HG03196 (cell line): Measurements from ENCODE around the gene ZNF474.

Experiments used
- ATAC-seq: cut with Tn5 transposase; IDR thresholded peaks from one replicate; pipeline ENCODE4 v1.9.1; 2021; ENCODE audit not compliant: unreplicated experiment

Gene ZNF474

DNA sequence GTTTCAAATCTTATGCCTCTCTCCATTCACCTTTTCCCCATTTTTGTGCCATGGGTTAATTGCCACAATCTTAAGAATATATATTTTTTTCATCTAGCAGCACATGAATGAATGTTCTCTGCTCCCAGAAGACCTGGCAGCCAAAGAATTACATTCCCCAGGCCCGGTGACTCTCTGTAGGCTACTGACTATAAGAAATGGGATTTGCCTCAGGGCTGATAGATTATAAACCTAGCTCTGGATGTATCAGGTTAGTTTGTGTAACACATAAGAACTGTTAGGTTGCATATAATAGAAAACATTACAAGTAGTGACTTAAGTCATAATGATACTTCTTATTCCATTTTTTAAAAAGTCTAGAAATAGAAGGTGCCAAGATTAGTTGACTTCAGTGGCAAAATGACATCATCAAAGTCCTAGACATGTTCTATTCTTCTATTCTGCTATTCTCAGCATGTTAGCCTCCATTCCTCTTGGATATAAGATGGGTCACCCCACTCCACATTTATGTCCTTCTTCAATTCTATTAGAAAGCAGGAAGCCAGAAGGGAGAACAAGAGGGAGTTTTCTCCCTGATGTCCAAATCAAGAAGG is 10.9 kb upstream of the ZNF474 start:
- no peak for ATAC-seq

- no peak for ATAC-seq
Observed at GRCh38 chr5:122119205-122119604, 10.1 kb upstream of the ZNF474 start.

- ATAC-seq = no peak
Observed at GRCh38 chr5:122120493-122120892, 8.9 kb upstream of the ZNF474 start.

DNA sequence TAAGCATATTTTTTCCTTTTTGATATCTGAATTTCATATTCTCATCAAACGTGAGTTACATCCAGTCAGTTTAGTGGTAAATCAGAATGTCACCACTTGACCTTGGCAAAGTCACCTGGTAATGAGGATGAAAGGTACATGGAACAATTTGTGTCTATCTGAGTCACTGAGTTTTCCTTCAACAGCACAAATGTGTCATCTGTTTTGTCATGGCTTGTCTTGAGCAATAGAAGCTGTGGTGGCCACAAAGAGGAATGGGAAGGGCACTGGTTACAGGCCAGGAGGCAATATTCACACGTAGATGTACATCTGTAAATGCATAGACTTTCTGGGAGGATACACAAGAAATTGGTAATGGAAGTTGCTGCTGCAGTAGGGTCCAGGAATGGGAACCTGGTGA is 8.4 kb upstream of the ZNF474 start:
- ATAC-seq = no peak

DNA sequence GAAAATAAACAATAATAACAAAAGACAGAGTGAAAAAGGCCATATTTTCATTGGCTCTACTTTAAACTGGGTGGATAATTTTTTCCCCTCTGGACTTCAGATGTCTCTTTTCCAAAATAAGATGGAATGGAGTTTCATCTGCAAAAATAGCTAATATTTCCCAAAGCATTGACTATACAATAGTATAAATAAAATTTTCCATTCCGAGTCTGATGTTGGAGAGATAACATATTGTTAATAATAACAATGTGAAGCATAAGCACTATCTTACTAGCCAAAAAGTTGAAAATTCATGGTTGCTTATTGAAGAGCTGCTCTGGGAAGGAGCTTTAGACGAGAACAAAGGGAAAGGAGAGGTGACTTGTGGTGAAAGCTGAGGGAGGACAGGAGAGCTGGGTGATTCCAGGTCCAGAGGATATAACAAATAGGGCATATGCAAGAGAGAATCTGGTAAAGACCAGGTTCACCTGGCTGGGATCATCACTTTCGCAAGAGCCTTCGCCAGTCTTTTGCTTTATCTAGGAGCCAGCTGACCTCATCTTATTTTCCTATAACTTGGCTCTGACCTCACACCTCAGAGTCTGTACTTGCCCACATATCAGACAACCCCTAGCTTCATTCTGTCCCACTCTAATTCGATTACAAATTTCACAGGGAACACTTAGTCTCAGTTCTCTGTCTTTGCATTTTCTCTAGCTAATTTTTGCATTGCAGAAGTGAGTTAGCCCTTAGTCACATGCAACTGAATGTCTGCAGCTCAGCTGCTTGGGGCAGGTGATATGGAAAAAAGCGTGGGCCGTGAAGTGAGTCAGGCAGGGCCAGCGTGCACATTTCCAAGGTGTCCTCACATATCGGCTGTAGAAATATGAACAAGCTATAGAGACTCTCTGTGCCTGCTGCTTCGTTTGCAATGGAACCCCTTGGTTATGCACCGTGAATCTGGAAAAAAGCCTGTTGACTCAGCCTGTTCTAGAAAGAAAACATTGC is 7.6 kb upstream of the ZNF474 start:
- no peak for ATAC-seq

- no peak for ATAC-seq
Observed at GRCh38 chr5:122124766-122125165, 4.6 kb upstream of the ZNF474 start.

GRCh38 chr5:122126177-122126755 is 3.1 kb upstream of the ZNF474 start:
- ATAC-seq = no peak

- no peak for ATAC-seq
Observed at GRCh38 chr5:122126756-122127321, 2.5 kb upstream of the ZNF474 start.

- ATAC-seq = no peak
Observed at GRCh38 chr5:122130152-122130551, 806 bp downstream of the ZNF474 start.

DNA sequence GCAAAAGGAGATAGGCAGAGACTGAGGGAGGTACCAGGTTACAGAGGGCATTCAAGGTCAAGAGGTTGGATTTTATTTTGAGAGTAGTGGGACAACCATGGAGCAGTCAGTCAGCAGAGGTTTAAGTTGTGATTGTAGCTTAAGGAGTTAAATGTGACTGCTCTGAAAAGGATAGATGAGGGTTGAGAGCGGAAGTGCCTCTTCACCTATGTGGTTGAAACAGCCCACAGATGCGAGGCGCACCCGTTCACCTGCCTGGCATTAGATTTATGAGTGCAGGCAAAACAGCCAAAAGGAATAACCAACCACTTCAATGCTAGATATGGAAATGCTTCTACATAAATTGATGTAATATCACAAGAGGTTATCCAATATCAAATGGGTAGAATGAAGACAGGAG is 8.4 kb downstream of the ZNF474 start:
- no peak for ATAC-seq

GRCh38 chr5:122138356-122138755 is 9.0 kb downstream of the ZNF474 start:
- no peak for ATAC-seq

DNA sequence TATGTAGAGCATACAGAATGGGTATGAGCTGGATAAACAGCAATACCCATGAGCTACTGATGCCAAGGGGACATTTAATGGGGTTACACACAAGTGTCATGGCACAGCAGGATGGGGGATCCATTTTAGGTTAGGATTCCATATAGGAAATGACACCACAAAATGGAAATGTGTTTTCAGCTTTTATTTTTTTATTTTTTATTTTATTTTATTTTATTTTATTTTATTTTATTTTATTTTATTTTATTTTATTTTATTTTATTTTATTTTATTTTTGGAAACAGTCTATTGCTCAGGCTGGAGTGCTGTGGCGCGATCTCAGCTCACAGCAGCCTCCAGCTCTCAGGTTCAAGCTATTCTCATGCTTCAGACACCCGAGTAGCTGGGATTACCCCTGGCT is 11.6 kb downstream of the ZNF474 start:
- no peak for ATAC-seq

- ATAC-seq = no peak
Observed at GRCh38 chr5:122141751-122142150, 12.4 kb downstream of the ZNF474 start.

GRCh38 chr5:122142480-122143164 is 13.3 kb downstream of the ZNF474 start:
- no peak for ATAC-seq

DNA sequence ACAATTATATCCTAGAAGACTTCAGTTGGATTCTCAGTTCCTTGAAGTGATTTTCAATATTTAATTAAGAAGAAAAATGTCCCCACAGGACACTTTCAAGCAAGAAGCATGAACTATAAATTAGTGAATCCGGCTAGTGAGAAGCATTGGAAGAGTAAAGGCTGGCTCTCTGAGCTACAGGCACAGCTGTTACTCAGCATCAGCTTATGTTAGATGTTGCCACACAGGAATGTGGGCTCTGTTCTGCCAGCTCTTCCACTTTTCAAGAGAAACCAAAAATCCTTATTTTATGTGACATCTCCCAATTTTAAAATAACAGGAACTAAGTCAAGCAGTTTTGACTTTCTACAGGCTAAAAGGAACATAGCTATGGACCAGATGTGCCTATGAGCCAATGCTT is 14.9 kb downstream of the ZNF474 start:
- ATAC-seq = no peak

DNA sequence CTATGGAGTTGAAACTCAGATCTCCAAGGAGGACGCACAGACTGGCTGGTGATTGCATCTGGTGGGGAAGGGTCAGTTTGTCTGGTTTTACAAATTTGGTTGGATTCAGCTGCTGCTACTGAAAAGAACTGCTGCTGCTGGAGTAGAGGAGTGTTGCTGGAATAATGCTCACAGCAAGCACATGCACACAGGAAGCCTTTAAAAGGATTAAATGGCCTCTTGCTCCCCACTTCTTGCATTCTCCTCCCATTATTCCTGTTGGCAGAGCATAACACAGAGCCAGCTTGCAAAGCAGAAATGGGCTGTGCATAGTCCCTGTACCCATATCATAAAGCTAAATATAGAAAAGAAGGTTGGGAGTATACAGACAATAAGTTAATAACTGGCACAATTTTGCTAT is 16.6 kb downstream of the ZNF474 start:
- no peak for ATAC-seq

DNA sequence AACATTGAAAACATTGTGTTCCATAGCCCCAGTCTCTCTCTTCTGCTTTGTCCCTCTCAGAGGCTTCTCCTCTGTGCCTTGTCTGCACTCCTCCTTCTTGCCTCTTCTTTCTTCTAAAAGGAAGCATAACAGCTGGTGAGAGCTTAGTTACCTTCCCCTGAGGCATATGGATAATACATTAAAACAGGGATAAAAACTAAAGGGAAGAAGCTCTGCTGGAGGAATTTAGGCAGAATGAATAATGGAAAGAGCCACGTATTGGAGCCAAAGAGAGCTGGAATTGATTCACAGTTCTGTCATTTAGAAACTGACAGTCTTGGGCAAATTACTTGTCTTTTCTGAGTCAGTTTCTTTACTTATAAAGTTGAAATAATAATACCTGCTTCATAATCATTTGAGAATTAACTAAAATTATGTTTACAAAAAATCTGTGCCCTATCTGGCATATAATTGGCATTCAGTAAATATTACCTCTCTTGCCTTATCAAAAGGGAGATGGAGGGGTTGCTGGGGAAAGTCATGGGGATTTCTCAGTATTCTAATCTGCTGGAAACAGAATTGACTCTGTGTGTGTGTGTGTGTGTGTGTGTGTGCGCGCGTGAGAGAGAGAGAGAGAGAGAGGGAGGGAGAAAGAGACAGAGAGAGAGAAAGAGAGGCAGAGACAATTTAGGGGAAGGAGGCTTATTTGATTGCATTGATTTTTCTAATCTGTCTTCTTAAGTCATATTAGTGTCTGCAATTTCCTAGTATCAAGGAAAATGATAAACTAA is 20.2 kb downstream of the ZNF474 start:
- ATAC-seq = no peak

DNA sequence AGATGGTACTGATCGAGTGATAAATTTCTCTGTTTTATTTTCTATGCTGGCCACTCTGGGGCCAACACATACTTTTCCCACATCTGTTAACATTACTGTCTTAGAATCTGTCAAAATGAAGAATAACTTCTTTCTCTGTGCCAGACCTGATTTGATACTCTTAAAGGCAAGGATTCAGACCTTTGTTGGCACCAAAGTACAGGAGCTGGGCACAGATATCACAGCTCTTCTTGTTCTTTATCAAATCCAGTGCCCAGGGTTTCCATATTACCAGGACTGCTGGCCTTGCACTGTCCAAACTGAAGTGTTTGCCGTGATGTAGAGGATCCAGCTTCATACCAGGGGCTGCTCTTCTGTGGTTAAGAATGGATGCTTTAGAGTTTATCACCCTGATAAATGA is 20.9 kb downstream of the ZNF474 start:
- ATAC-seq = no peak

DNA sequence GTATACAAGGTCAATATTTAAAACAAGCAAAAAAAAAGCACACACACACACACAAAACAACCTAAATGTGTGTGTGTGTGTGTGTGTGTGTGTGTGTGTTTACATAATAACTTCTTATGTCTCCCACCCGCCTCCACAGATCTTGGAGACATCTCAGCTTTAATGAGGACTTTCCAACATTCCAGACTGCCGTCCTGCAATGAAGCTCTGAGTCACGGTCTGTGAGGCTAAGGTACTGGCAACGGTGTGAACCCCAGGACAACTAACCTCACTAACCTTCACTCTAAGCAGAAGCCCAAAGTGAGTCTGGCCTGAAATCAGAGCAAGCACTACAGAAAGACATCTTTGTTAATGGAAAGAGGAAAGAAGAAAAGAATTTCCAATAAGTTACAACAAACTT is 22.3 kb downstream of the ZNF474 start:
- ATAC-seq = no peak

- ATAC-seq = no peak
Observed at GRCh38 chr5:122152266-122152900, 23.0 kb downstream of the ZNF474 start.
